GM19468 (cell line): ENCODE results near the gene PTGER3.
"Not testable (repeated sequence)": the region's sequence is repeated elsewhere in the genome, so short reads cannot be mapped to it uniquely, and the experiment has no call there.

Experiments used
- ATAC-seq: cut with Tn5 transposase; IDR thresholded peaks from one replicate; pipeline ENCODE4 v1.9.1; 2021; ENCODE audit warnings: mild to moderate bottlenecking, moderate library complexity, moderate number of reproducible peaks; ENCODE audit not compliant: unreplicated experiment; ENCODE audit errors: extremely low read depth

Gene PTGER3

GRCh38 chr1:70966018-70966638 lies 81.5 kb downstream of the PTGER3 start:
- no peak for ATAC-seq

DNA sequence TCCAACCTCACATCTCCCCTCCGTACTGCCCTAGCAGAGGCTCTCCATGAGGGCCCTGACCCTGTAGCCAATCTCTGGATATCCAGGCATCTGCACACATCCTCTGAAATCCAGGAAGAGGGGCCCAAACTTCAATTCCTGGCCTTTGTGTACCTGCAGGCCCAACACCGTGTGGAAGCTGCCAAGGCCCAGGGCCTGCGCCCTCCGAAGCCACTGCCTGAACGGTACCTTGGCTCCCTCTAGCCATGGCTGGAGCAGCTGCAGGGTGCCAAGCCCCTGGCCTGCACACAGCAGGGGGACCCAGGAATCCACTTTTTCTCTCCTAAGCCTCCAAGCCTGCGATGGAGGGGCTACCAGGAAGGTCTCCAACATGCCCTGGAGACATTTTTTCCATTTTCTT lies 84.2 kb downstream of the PTGER3 start:
- no peak for ATAC-seq

DNA sequence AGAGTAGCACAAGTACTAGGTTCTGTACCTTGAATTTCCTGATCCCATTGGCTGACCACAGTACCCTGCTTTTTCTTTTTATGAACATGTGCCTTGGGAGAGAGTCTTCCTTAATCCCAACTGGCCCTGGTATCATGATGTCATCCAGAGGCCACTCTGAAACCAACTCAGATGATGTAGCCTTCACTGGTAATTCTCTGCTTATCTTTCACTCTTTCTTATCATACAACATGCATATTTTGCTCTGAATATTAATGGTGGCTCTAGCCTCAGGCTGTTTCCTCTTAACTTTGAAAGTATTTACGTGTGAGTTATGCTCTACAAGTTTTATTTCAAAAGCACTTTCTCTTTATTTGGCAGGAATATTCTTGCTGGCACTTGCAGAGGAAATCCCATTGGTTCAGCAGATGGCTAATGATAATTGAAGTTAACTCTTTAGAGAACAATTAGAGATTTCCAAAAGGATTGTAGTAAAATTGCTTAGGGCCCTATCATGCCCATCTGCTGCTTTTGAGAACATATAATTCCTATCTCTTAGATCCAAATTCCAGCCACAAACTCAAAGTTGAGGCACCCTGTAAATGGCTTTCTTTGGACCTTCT lies 86.1 kb downstream of the PTGER3 start:
- ATAC-seq: no peak

DNA sequence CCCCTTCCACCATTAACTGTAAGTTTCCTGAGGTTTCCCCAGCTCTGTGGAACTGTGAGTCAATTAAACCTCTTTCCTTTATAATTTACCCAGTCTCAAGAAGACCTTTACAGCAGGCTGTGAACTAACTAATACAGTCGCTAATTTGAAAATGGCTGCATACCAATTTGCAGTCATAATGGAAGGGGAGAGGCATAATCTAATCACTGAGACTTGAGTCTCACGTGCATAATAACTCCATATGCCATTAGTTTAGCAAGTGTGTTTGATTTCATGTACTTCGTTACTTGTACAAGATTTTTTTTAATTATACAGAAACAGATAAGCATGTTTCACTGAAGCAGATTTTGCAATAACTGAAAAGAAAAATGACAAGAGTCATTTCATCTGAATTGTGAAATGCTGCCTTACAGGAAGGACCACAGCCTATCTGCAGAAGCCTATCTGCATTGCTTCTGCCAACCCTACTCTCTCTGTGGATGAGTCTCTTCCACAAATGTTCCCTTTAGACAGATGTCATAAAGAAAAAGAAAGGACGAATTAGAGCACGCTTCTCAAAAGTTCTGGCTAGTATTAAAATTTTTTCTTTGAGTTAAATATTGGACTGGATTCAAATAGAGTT lies 99.1 kb downstream of the PTGER3 start:
- ATAC-seq: no peak

DNA sequence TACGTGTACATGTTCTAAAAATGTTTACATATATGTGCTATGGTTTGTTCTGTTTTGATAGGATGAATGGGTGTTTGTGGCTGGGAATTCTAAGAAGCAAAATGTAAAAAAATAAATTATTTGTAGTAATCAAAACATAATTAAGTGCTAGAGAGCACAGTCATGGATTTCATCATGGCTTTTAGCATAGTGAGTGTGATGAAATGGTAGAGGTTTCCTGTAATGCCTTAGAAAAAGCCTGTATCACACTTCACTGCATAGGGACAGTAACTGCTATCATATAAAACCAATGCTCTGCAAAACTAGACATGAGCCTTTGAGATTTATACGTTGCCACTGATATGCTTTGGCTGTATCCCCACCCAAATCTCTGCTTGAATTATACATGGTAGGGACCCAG lies 99.8 kb downstream of the PTGER3 start:
- no peak for ATAC-seq

DNA sequence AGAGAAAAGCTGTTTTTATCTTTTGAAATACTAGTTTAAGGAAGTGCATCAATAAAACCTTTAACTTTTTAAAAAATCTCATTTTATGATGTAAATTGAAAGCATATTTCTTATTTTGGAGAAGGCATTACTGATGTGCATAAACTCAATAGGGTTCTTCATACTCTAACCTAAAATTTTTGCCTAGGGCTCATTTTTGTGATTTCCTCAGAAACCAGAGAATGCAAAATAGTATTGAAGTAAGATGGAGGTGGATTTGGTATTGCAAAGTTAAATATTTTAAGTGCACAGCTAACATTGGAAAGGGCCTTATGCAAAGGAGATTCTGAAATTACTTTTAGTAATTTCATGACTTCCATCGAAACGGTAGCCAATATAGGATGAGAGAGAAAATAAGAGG lies 101.9 kb downstream of the PTGER3 start:
- no peak for ATAC-seq

DNA sequence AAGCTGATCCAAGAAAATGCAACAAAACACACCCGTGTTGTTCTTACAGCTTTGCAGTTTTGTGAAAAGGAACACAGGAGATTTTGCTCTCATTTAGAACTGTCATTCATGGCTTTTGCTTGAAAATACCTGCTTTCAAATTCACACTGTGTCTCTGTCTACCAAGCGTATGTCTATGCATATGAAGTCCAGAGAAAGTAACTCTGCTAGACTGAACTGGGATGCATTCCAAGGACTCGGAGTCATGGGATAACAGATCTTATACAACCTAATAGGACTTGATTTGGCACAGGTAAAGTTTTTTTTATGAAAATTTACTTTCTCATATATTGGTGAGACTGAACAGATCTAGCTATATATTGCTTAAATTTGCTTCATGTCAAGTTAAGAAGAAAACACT lies 102.4 kb downstream of the PTGER3 start:
- ATAC-seq: no peak

- ATAC-seq: no peak
Measured at GRCh38 chr1:70941563-70941962, 106.1 kb downstream of the PTGER3 start.

GRCh38 chr1:70940398-70940797 lies 107.2 kb downstream of the PTGER3 start:
- ATAC-seq: not testable (repeated sequence)

DNA sequence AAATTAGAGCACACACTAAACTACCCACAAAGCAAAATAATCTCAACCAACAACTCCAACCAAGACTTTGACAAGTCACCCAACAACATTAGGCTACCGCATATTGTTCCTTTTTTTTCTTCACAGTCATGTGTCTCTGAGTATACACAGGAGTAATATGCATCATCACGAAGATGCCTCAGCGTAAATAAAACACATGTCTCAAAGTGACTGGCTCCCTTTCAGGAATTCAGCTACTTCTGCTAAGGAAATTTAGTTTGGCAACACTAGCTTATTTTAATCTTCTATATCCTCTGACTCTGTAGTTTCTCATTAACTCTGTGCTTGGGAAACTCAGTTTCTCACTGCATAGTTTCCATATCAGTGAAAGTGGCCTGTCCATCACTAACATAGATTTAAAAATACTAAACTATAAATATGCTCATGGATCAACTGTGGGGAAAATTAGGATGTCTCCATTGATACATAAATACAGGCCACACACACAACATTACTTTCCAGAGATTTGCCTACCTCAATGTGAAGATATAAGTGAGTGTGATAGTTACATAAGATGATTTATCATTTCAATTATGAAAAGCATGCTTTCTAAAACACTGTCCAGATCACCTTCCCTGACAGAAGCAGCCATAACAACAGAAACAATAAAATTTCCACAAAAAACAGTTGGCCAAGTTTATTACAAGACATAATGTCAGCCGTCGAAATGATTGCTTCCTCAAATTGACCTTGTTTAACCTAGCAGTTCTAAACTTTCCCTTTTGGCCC lies 113.2 kb downstream of the PTGER3 start:
- no peak for ATAC-seq

DNA sequence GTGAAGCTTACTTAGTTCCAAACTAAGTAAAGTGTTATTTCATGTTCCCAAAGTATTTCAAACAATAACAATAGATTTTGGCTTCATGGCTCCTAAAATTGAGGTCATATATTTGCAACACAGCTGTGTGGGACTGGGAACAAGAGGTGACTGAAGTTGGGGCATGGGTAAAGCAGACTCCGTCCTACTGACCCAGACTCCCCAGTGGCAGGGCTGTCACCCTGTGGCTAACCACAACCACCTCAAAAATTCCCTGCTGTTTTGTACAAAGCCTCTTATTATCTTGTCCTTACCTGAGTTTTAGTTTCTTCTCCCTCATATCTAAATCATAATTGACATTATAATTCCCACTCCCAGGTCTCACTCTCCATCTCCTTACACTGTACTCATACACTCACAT lies 117.6 kb downstream of the PTGER3 start:
- ATAC-seq: no peak

DNA sequence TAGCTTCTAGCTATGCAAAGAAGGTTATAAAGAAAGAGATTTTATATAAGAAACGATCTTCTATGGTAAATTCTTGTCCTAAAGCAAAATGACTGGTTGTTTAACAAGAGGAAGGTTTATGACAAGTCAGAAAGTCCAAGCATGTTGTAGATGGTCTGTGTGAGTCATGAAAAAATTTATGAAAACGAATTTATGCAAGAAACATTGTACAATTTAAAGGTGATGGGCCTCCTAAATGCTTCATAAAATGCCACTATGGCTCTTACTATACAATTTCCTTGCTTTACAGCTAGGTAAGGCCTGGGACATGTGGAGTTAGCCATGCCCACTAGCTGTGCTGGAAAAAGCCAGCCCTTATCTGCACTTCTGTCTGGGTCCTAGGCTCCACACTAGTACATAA lies 125.4 kb downstream of the PTGER3 start:
- ATAC-seq: no peak
